OCI-LY3 (cell line): ENCODE measurements around the gene ZKSCAN3.

Experiments
- EZH2phosphoT487 ChIP-seq: fragments of 200-600 bp; shearing (Covaris generic); IDR thresholded peaks from 2 replicates; pipeline ENCODE4 v1.6.1; 2018; ENCODE audit warnings: antibody characterized with exemption, mixed run types, low read depth
- TF ChIP-seq, protein P1 (sequence below): fragments of 200-600, 300-600 bp; sonication (generic); IDR thresholded peaks from 2 replicates; pipeline ENCODE4 v1.5.1; 2014; ENCODE audit warnings: antibody characterized with exemption, low read length, low read depth

DNA sequence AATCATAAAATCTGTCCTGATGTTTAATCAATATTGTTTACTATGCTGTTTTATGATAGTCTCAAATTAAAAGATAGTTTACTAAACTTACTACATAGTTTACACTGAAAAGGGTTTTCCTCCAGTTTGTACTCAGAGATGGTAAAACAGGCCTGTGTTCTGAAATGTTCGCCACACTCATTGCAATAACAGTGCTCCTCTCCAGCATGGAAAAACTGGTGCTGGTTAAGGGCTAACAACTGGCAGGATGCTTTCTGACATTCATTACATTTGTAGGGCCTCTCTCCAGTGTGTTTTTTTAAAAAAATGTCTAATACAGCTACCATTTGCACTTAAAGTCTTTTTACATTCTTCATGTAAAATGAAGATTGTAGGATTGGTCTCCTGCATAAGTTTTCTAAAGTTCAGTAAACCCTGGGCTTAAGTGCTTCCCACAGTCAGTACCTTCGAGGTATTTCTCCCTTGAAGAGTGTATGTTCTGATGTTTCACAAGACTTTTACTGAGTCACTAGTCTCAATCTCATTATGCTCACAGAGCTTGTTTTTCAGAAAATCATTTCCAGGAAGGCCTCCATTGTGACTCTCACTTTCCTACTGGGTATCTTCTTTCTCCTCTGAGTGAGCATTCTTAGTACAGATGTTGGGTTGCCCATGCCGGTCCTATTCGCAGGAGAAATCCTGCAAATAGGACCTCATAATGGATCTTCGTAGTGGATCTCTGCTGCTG is 58.5 kb downstream of the ZKSCAN3 start:
- no peak for TF ChIP-seq EZH2phosphoT487
- TF ChIP-seq, protein P1, sequence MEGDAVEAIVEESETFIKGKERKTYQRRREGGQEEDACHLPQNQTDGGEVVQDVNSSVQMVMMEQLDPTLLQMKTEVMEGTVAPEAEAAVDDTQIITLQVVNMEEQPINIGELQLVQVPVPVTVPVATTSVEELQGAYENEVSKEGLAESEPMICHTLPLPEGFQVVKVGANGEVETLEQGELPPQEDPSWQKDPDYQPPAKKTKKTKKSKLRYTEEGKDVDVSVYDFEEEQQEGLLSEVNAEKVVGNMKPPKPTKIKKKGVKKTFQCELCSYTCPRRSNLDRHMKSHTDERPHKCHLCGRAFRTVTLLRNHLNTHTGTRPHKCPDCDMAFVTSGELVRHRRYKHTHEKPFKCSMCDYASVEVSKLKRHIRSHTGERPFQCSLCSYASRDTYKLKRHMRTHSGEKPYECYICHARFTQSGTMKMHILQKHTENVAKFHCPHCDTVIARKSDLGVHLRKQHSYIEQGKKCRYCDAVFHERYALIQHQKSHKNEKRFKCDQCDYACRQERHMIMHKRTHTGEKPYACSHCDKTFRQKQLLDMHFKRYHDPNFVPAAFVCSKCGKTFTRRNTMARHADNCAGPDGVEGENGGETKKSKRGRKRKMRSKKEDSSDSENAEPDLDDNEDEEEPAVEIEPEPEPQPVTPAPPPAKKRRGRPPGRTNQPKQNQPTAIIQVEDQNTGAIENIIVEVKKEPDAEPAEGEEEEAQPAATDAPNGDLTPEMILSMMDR: no peak
